GM21786 (cell line): ENCODE results near the gene SYT1.

ENCODE experiments used
- ATAC-seq: cut with Tn5 transposase; IDR thresholded peaks from one replicate; pipeline ENCODE4 v1.9.1; 2021; ENCODE audit not compliant: unreplicated experiment

The SYT1 gene

GRCh38 chr12:78891646-78892353, 27.2 kb downstream of the SYT1 start:
- no peak for ATAC-seq

- no peak for ATAC-seq
Observed at GRCh38 chr12:78898416-78898815, 33.8 kb downstream of the SYT1 start.

GRCh38 chr12:78914859-78915331, 50.3 kb downstream of the SYT1 start:
- ATAC-seq, result no peak

GRCh38 chr12:78916845-78917480, 52.4 kb downstream of the SYT1 start:
- ATAC-seq, result no peak

GRCh38 chr12:78917513-78917912, 52.9 kb downstream of the SYT1 start:
- ATAC-seq, result no peak

GRCh38 chr12:78918268-78918667, 53.7 kb downstream of the SYT1 start:
- ATAC-seq, result no peak

GRCh38 chr12:78928200-78929074, 63.9 kb downstream of the SYT1 start:
- ATAC-seq, result no peak

- no peak for ATAC-seq
Observed at GRCh38 chr12:78929075-78929418, 64.5 kb downstream of the SYT1 start.

- no peak for ATAC-seq
Observed at GRCh38 chr12:78931466-78931990, 67.0 kb downstream of the SYT1 start.

- no peak for ATAC-seq
Observed at GRCh38 chr12:78933014-78933413, 68.4 kb downstream of the SYT1 start.

GRCh38 chr12:78938341-78939084, 73.9 kb downstream of the SYT1 start:
- no peak for ATAC-seq

GRCh38 chr12:78949532-78949931, 85.0 kb downstream of the SYT1 start:
- ATAC-seq, result no peak

- no peak for ATAC-seq
Observed at GRCh38 chr12:78951803-78952551, 87.4 kb downstream of the SYT1 start.

GRCh38 chr12:78952552-78952929, 88.0 kb downstream of the SYT1 start:
- ATAC-seq, result no peak

- ATAC-seq, result no peak
Observed at GRCh38 chr12:78958941-78959340, 94.4 kb downstream of the SYT1 start.

- no peak for ATAC-seq
Observed at GRCh38 chr12:78959556-78959955, 95.0 kb downstream of the SYT1 start.

GRCh38 chr12:78961171-78961570, 96.6 kb downstream of the SYT1 start:
- no peak for ATAC-seq

GRCh38 chr12:78963439-78964227, 99.1 kb downstream of the SYT1 start:
- no peak for ATAC-seq

- ATAC-seq, result no peak
Observed at GRCh38 chr12:78964521-78964920, 99.9 kb downstream of the SYT1 start.
